HepG2 (cell line): Measurements from ENCODE around the gene TTC32. TPM values are rescaled to one million over a fixed set of nuclear protein-coding genes. Genes with fewer than 3 reads are reported as not detected.

Experiments
- ATF1 ChIP-seq: IDR thresholded peaks from 2 replicates; pipeline ENCODE4 v1.6.1; 2016; ENCODE audit warnings: mild to moderate bottlenecking, control low read depth
- BRF2 ChIP-seq: sonication (generic); formaldehyde crosslinking; IDR thresholded peaks from 2 replicates; pipeline ENCODE4 v1.8.1; 2022; ENCODE audit warnings: mild to moderate bottlenecking, missing genetic modification reagents
- HMG20B ChIP-seq: conservative IDR thresholded peaks from 2 replicates; pipeline ENCODE4 v1.6.1; 2016; ENCODE audit warnings: missing genetic modification reagents, missing compliant biosample characterization
- HOXA3 ChIP-seq: sonication (generic); formaldehyde crosslinking; IDR thresholded peaks from 2 replicates; pipeline ENCODE4 v1.5.0; 2020; ENCODE audit warnings: missing genetic modification reagents
- RELA ChIP-seq: sonication (generic); formaldehyde crosslinking; IDR thresholded peaks from 2 replicates; pipeline ENCODE4 v1.4.0; 2020; ENCODE audit warnings: missing genetic modification reagents
- YEATS4 ChIP-seq: sonication (generic); formaldehyde crosslinking; IDR thresholded peaks from 2 replicates; pipeline ENCODE4 v1.4.0; 2020; ENCODE audit warnings: missing genetic modification reagents, borderline replicate concordance
- ZBTB26 ChIP-seq: IDR thresholded peaks from 2 replicates; pipeline ENCODE4 v1.6.1; 2016; ENCODE audit warnings: missing compliant biosample characterization, missing genetic modification reagents, borderline replicate concordance
- ZEB1 ChIP-seq: IDR thresholded peaks from 2 replicates; pipeline ENCODE4 v1.6.1; 2012; ENCODE audit warnings: mild to moderate bottlenecking, low read depth, inconsistent platforms; ENCODE audit not compliant: insufficient replicate concordance
- ZFX ChIP-seq: sonication (generic); formaldehyde crosslinking; IDR thresholded peaks from 2 replicates; pipeline ENCODE4 v1.4.0; 2020; ENCODE audit warnings: mild to moderate bottlenecking, low read depth, missing genetic modification reagents, moderate library complexity
- ZNF547 ChIP-seq: sonication (generic); formaldehyde crosslinking; IDR thresholded peaks from 2 replicates; pipeline ENCODE4 v1.5.1; 2020; ENCODE audit warnings: mild to moderate bottlenecking, missing genetic modification reagents
- ZNF878 ChIP-seq: sonication (generic); formaldehyde crosslinking; IDR thresholded peaks from 2 replicates; pipeline ENCODE4 v1.8.1; 2023; ENCODE audit warnings: mild to moderate bottlenecking, missing genetic modification reagents, moderate library complexity
- polyA plus RNA-seq, 8 experiments: library from polyadenylated mRNA; depleted of rRNA in 3 of 8; stranded (reverse) in 7 of 8; unstranded in 1 of 8; fragments of >200 nt; fragmentation: Illumina TruSeq in 4 of 8; extraction: Trizol in 4 of 8; gene quantifications; 2 replicates each; pipeline versions ENCODE4 v1.2.1 to v1.2.3, GENCODE V29; 2011 to 2016; ENCODE audit warnings: low read depth in 4 of 8, missing spikeins in 1 of 8, mixed read lengths in 1 of 8; ENCODE audit not compliant: insufficient read depth in 1 of 8
- total RNA-seq, 5 experiments: library from RNA; depleted of rRNA; stranded (reverse); fragments of >200 nt; fragmentation: Illumina TruSeq; extraction: Trizol; gene quantifications; 2 replicates each; pipeline ENCODE4 v1.2.3, GENCODE V29; 2016; ENCODE audit warnings: low read depth in 1 of 5
- TF ChIP-seq, protein P1 (sequence below): sonication (generic); formaldehyde crosslinking; IDR thresholded peaks from 2 replicates; pipeline ENCODE4 v1.4.0; 2020; ENCODE audit warnings: mild to moderate bottlenecking, missing genetic modification reagents, borderline replicate concordance
- TF ChIP-seq, protein P2 (sequence below): IDR thresholded peaks from 2 replicates; pipeline ENCODE4 v1.6.1; 2016
- TF ChIP-seq, protein P3 (sequence below): sonication (generic); formaldehyde crosslinking; IDR thresholded peaks from 2 replicates; pipeline ENCODE4 v1.4.0; 2020; ENCODE audit warnings: missing genetic modification reagents, mild to moderate bottlenecking, borderline replicate concordance

The TTC32 gene
- total and polyA plus RNA-seq, 2 of the 13 experiments (the other 11 are each of a cell fraction or from before 2014, with no cell fraction given), result 21.6 to 38.3 TPM

DNA sequence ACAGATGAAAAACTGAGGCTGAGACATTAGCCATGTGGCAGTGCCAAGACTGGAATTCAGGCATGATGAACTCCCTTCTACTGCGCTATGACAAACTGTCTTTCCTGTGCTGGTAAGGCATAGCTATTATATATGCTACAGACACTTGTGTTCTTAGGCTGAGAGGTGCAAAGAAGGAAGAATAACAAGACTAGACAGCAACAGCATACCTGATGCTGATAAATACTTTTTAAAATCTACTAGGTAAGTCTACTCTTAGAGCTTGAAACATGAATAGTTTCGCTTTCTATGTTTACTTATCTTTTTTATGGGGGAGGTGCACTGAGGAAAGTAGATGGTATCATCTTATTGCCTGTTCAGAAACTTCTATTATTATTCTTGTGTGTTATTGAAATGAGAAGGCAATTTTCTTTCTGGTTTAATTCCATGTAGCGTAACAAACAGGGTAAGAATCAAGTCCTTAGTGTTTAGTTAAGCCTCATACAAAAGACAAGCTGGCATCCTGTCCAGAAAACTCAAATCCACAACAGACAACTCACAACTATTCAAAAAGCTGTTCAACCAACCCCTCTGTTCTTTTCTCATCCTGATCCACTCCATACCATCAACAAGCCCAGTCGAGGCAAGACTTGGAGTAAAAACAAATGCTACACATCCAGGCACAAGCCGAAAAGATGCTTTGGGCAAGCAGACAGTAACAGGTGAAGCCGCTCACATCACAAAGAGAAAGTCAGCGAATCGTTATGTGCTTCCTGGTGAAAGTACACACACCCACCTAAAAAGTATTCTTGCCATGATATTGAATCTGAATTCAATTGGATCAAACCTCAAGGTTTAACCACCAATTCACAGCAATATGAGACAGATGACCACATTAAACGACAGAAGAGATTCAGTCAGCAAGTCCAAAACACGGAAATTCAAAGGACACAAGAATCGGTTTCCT, 1.5 kb downstream of the TTC32 start (continued):
- TF ChIP-seq, protein P1, sequence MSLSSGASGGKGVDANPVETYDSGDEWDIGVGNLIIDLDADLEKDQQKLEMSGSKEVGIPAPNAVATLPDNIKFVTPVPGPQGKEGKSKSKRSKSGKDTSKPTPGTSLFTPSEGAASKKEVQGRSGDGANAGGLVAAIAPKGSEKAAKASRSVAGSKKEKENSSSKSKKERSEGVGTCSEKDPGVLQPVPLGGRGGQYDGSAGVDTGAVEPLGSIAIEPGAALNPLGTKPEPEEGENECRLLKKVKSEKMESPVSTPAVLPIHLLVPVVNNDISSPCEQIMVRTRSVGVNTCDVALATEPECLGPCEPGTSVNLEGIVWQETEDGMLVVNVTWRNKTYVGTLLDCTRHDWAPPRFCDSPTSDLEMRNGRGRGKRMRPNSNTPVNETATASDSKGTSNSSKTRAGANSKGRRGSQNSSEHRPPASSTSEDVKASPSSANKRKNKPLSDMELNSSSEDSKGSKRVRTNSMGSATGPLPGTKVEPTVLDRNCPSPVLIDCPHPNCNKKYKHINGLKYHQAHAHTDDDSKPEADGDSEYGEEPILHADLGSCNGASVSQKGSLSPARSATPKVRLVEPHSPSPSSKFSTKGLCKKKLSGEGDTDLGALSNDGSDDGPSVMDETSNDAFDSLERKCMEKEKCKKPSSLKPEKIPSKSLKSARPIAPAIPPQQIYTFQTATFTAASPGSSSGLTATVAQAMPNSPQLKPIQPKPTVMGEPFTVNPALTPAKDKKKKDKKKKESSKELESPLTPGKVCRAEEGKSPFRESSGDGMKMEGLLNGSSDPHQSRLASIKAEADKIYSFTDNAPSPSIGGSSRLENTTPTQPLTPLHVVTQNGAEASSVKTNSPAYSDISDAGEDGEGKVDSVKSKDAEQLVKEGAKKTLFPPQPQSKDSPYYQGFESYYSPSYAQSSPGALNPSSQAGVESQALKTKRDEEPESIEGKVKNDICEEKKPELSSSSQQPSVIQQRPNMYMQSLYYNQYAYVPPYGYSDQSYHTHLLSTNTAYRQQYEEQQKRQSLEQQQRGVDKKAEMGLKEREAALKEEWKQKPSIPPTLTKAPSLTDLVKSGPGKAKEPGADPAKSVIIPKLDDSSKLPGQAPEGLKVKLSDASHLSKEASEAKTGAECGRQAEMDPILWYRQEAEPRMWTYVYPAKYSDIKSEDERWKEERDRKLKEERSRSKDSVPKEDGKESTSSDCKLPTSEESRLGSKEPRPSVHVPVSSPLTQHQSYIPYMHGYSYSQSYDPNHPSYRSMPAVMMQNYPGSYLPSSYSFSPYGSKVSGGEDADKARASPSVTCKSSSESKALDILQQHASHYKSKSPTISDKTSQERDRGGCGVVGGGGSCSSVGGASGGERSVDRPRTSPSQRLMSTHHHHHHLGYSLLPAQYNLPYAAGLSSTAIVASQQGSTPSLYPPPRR, result no peak
- TF ChIP-seq RELA (CRISPR knock-in tag), result no peak
- no peak for TF ChIP-seq HOXA3
- TF ChIP-seq ZNF878 (CRISPR knock-in tag), result 0 out of 2 replicates have a peak, but pooled peaks have one; percentile 31
- TF ChIP-seq BRF2 (CRISPR knock-in tag), result no peak
- TF ChIP-seq HMG20B (CRISPR knock-in tag), result no peak
- no peak for TF ChIP-seq ZEB1
- TF ChIP-seq ZNF547, result no peak
- TF ChIP-seq, protein P2, sequence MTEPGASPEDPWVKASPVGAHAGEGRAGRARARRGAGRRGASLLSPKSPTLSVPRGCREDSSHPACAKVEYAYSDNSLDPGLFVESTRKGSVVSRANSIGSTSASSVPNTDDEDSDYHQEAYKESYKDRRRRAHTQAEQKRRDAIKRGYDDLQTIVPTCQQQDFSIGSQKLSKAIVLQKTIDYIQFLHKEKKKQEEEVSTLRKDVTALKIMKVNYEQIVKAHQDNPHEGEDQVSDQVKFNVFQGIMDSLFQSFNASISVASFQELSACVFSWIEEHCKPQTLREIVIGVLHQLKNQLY (CRISPR knock-in tag), result no peak
- TF ChIP-seq ZBTB26, result no peak
- no peak for TF ChIP-seq YEATS4 (CRISPR knock-in tag)
- no peak for TF ChIP-seq ATF1
- TF ChIP-seq, protein P3, sequence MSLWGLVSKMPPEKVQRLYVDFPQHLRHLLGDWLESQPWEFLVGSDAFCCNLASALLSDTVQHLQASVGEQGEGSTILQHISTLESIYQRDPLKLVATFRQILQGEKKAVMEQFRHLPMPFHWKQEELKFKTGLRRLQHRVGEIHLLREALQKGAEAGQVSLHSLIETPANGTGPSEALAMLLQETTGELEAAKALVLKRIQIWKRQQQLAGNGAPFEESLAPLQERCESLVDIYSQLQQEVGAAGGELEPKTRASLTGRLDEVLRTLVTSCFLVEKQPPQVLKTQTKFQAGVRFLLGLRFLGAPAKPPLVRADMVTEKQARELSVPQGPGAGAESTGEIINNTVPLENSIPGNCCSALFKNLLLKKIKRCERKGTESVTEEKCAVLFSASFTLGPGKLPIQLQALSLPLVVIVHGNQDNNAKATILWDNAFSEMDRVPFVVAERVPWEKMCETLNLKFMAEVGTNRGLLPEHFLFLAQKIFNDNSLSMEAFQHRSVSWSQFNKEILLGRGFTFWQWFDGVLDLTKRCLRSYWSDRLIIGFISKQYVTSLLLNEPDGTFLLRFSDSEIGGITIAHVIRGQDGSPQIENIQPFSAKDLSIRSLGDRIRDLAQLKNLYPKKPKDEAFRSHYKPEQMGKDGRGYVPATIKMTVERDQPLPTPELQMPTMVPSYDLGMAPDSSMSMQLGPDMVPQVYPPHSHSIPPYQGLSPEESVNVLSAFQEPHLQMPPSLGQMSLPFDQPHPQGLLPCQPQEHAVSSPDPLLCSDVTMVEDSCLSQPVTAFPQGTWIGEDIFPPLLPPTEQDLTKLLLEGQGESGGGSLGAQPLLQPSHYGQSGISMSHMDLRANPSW, result no peak
- no peak for TF ChIP-seq ZFX
